Type B pancreatic cell (in vitro differentiated cells): Measurements from ENCODE around the gene GAREM1. TPM values are rescaled to one million over a fixed set of nuclear protein-coding genes. Genes with fewer than 3 reads are reported as not detected.

Experiments
- DNase-seq: peaks from one replicate; pipeline ENCODE4 v3.0.0; 2021; ENCODE audit warnings: mixed read lengths; ENCODE audit not compliant: unreplicated experiment; ENCODE audit errors: extremely low spot score
- H3K27ac Mint-ChIP-seq: 2 replicates; pipeline ENCODE4 v1.8.0; 2021; ENCODE audit warnings: mild to moderate bottlenecking, mixed read lengths
- H3K27me3 Mint-ChIP-seq: 2 replicates; pipeline ENCODE4 v1.8.0; 2021; ENCODE audit warnings: mixed read lengths
- H3K36me3 Mint-ChIP-seq: 2 replicates; pipeline ENCODE4 v1.8.0; 2021; ENCODE audit warnings: mixed read lengths
- H3K4me1 Mint-ChIP-seq: one replicate; pipeline ENCODE4 v1.8.0; 2021; ENCODE audit warnings: mixed read lengths; ENCODE audit not compliant: unreplicated experiment
- H3K4me3 Mint-ChIP-seq: 2 replicates; pipeline ENCODE4 v1.8.0; 2021; ENCODE audit warnings: mild to moderate bottlenecking, mixed read lengths
- H3K9me3 Mint-ChIP-seq: 2 replicates; pipeline ENCODE4 v1.8.0; 2021; ENCODE audit warnings: mixed read lengths
- total RNA-seq: library from RNA; stranded (reverse); gene quantifications from 2 replicates; pipeline ENCODE4 v1.2.1, GENCODE V29; 2021; ENCODE audit warnings: low replicate concordance
- TF ChIP-seq, protein P1 (sequence below): fragments of 200-600 bp; sonication (generic); conservative IDR thresholded peaks from 2 replicates; pipeline ENCODE4 v1.5.0; 2021; ENCODE audit warnings: antibody characterized with exemption, mild to moderate bottlenecking

The GAREM1 gene
- total RNA-seq, 1 donor from 2014 or later = 17.8 TPM

DNA sequence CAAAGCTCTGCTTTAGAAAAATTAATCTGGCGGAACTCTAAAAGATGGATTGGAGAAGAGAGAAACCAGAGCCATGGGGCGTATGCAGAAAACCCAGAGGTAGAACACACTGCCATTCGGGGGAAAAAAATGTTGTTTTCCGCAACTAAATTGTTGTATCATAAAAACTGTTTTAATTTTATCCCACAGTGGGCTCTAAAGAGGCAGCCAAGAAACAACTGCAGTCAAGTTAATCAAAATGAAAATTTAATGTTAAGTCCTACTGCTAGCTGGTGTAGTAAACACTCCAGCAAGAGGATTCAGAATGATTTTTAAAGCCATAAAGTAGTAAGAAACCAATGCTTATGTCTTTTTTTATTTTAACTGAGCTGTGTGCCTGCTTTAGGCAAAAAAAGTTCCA is 69.1 kb downstream of the GAREM1 start:
- H3K4me3 Mint-ChIP-seq = no peak overlapping the region
- H3K27me3 Mint-ChIP-seq = no peaks in the 10 kb centered on the region
- TF ChIP-seq, protein P1, sequence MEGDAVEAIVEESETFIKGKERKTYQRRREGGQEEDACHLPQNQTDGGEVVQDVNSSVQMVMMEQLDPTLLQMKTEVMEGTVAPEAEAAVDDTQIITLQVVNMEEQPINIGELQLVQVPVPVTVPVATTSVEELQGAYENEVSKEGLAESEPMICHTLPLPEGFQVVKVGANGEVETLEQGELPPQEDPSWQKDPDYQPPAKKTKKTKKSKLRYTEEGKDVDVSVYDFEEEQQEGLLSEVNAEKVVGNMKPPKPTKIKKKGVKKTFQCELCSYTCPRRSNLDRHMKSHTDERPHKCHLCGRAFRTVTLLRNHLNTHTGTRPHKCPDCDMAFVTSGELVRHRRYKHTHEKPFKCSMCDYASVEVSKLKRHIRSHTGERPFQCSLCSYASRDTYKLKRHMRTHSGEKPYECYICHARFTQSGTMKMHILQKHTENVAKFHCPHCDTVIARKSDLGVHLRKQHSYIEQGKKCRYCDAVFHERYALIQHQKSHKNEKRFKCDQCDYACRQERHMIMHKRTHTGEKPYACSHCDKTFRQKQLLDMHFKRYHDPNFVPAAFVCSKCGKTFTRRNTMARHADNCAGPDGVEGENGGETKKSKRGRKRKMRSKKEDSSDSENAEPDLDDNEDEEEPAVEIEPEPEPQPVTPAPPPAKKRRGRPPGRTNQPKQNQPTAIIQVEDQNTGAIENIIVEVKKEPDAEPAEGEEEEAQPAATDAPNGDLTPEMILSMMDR = no peak
- no peaks in the 10 kb centered on the region for H3K4me1 Mint-ChIP-seq
- H3K9me3 Mint-ChIP-seq = no peaks in the 10 kb centered on the region
- H3K36me3 Mint-ChIP-seq = peaks cover 3% of the 10 kb centered on the region
- no peak for DNase-seq
- no peak overlapping the region for H3K27ac Mint-ChIP-seq

DNA sequence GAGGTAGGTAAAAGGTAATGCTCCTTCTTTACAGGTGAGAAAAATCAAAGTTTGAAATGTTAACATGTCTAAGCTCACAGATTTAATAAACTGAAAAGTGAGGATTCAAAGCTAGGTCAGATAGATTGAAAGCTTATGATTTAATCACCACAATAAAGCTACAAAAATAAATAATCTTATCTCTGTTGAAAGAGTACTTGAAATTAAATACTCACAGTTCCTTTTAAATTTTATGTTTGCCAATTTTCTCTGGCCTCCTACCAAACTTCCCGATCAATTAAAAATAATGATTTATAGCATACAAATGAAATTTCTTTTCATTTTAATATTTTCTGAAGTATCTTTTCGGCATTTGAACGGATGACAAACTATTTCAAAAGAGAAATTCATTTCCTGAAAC is 77.3 kb downstream of the GAREM1 start:
- Mint-ChIP-seq H3K27ac (no peak overlapping the region), H3K4me3 (no peak overlapping the region), H3K36me3 (peaks cover 7% of the 10 kb centered on the region), H3K27me3 (no peaks in the 10 kb centered on the region), H3K4me1 (peaks cover 3% of the 10 kb centered on the region), H3K9me3 (no peaks in the 10 kb centered on the region)
- TF ChIP-seq, protein P1 = no peak
- no peak for DNase-seq

DNA sequence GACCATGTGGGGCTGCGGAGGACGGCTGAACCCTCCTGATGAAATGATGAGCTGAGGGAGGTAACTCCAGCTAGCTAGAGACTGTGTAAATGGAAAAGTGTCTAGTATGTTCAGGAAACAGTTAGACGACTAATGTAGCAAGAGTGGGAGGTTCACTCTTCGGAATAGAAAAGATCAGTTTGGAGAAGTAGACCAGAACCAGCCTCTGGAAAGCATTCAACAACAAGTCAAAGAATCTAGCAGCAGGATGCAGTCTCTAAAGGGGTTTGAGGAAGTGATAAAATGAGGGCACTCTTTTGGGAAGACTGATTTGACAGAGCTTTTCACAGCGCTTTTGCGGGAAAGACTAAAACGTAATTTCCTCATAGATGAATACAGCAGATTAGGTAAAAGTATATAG is 79.6 kb downstream of the GAREM1 start:
- Mint-ChIP-seq H3K27me3 (no peaks in the 10 kb centered on the region), H3K4me3 (no peak overlapping the region), H3K9me3 (no peaks in the 10 kb centered on the region), H3K36me3 (peaks cover 7% of the 10 kb centered on the region), H3K27ac (no peak overlapping the region), H3K4me1 (peaks cover 10% of the 10 kb centered on the region)
- TF ChIP-seq, protein P1 = no peak
- no peak for DNase-seq

DNA sequence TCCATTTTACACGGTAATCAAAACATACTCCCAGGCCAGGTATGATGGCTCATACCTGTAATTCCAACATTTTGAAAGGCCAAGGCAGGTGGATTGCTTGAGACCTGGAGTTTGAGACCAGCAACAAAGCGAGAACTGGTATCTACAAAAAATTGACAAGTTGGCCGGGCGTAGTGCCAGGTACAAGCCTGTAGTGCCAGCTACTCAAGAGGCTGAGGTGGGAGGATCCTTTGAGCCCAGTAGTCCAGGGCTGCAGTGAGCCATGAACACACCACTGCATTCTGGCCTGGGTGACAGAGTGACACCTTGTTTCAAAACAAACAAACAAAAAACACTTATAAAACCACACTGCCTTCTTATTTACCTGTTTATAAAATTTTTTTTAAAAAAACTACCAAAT is 80.8 kb downstream of the GAREM1 start:
- no peak for DNase-seq
- Mint-ChIP-seq H3K4me1 (peaks cover 11% of the 10 kb centered on the region), H3K36me3 (peaks cover 7% of the 10 kb centered on the region), H3K27me3 (no peaks in the 10 kb centered on the region), H3K27ac (no peak overlapping the region), H3K9me3 (no peaks in the 10 kb centered on the region), H3K4me3 (no peak overlapping the region)
- TF ChIP-seq, protein P1 = no peak

DNA sequence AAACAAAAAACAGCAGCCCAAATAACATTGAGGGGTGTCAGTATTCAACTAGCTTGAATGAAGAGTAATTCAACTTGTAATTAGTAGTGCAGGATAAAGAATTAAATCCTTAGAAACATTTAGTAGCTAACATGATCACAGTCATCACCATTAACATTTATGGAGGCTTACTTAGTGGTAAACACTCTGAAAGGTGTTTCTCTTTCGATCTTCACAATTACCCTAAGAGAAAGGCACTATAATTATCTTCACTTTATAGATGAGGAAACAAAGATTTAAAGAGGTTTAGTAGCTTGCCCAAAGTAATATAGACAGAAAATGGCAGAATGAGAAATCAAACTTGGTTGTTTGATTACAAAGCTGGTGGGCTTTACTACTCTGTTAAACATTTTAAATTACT is 81.5 kb downstream of the GAREM1 start:
- Mint-ChIP-seq H3K4me1 (peaks cover 11% of the 10 kb centered on the region), H3K27ac (no peak overlapping the region), H3K36me3 (peaks cover 7% of the 10 kb centered on the region), H3K4me3 (no peak overlapping the region), H3K27me3 (no peaks in the 10 kb centered on the region), H3K9me3 (no peaks in the 10 kb centered on the region)
- DNase-seq = no peak
- TF ChIP-seq, protein P1 = no peak

DNA sequence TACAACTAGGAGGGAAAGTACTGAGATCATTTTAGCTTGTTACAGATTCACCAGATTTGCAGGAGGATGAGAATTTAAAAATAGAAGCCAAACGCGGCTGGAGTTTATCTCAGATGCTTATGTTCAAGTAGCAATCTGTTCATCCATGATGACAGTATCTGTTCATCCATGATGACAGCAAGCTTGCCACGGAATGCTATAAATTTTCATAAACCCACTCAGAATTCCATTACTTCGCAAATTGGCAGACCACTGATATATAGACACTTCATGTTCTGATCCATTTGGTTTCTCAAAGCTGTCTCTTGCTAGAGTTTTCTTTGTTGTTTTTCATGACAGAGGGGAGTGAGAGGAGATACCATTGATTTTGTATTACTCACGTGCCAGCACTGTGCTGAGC is 84.2 kb downstream of the GAREM1 start:
- Mint-ChIP-seq H3K36me3 (peaks cover 4% of the 10 kb centered on the region), H3K4me1 (peaks cover 25% of the 10 kb centered on the region), H3K9me3 (no peaks in the 10 kb centered on the region), H3K27me3 (no peaks in the 10 kb centered on the region), H3K27ac (no peak overlapping the region), H3K4me3 (no peak overlapping the region)
- TF ChIP-seq, protein P1 = no peak
- DNase-seq = no peak
